Neural progenitor cell (in vitro differentiated cells): ENCODE measurements around the gene RPL29. TPM values are rescaled to one million over a fixed set of nuclear protein-coding genes. Genes with fewer than 3 reads are reported as not detected.
A peak's percentile ranks its signal among the peaks of the same experiment; 100 is the strongest.

Experiments
- DNase-seq: peaks from one replicate; pipeline ENCODE4 v3.0.0-alpha.2; 2016; ENCODE audit warnings: low spot score
- H2AFZ ChIP-seq: fragments of 200-600 bp; sonication (generic); replicated peaks from 2 replicates; pipeline ENCODE4 v1.6.1; 2016; ENCODE audit warnings: antibody characterized with exemption
- H3F3A ChIP-seq: fragments of 200-600 bp; sonication (generic); 2 replicates; pipeline ENCODE4 v1.6.1; 2016; ENCODE audit warnings: antibody characterized with exemption, low read depth
- H3K27ac ChIP-seq: fragments of 200-600 bp; sonication (generic); 2 replicates; pipeline ENCODE4 v1.5.1; 2016; ENCODE audit warnings: mild to moderate bottlenecking
- H3K27me3 ChIP-seq: fragments of 200-600 bp; sonication (generic); 2 replicates; pipeline ENCODE4 v1.6.1; 2016; ENCODE audit warnings: mild to moderate bottlenecking, moderate library complexity
- H3K36me3 ChIP-seq: fragments of 200-600 bp; sonication (generic); 2 replicates; pipeline ENCODE4 v1.5.1; 2016
- H3K4me1 ChIP-seq: fragments of 200-600 bp; sonication (generic); 2 replicates; pipeline ENCODE4 v1.6.1; 2016; ENCODE audit warnings: mixed run types
- H3K4me2 ChIP-seq: fragments of 200-600 bp; sonication (generic); 2 replicates; pipeline ENCODE4 v1.6.1; 2016
- H3K4me3 ChIP-seq: fragments of 200-600 bp; sonication (generic); 2 replicates; pipeline ENCODE4 v1.5.1; 2016
- H3K79me2 ChIP-seq: fragments of 200-600 bp; sonication (generic); 2 replicates; pipeline ENCODE4 v1.6.1; 2016; ENCODE audit warnings: low read depth
- H3K9ac ChIP-seq: fragments of 200-600 bp; sonication (generic); 2 replicates; pipeline ENCODE4 v1.6.1; 2016
- H3K9me3 ChIP-seq: fragments of 200-600 bp; sonication (generic); 2 replicates; pipeline ENCODE4 v1.5.1; 2016; ENCODE audit warnings: low read depth
- H4K20me1 ChIP-seq: fragments of 200-600 bp; sonication (generic); 2 replicates; pipeline ENCODE4 v1.6.1; 2016; ENCODE audit warnings: low read depth
- H3K27ac Mint-ChIP-seq: 3 replicates; pipeline ENCODE4 v1.8.0; 2021; ENCODE audit warnings: mixed read lengths
- H3K27me3 Mint-ChIP-seq: 2 replicates; pipeline ENCODE4 v1.8.0; 2022; ENCODE audit warnings: low read depth, mild to moderate bottlenecking, inconsistent platforms, moderate library complexity, mixed read lengths; ENCODE audit not compliant: insufficient read depth
- H3K36me3 Mint-ChIP-seq: 3 replicates; pipeline ENCODE4 v1.8.0; 2021; ENCODE audit warnings: mixed read lengths
- H3K4me1 Mint-ChIP-seq: 3 replicates; pipeline ENCODE4 v1.8.0; 2021; ENCODE audit warnings: mixed read lengths
- H3K4me3 Mint-ChIP-seq: 3 replicates; pipeline ENCODE4 v1.8.0; 2021; ENCODE audit warnings: mild to moderate bottlenecking, moderate library complexity, mixed read lengths
- H3K9me3 Mint-ChIP-seq: 3 replicates; pipeline ENCODE4 v1.8.0; 2020; ENCODE audit warnings: mixed read lengths
- EZH2 ChIP-seq: fragments of 200-600 bp; sonication (generic); IDR thresholded peaks from 2 replicates; pipeline ENCODE4 v1.6.1; 2017; ENCODE audit warnings: antibody characterized with exemption, mild to moderate bottlenecking, moderate library complexity
- EZH2phosphoT487 ChIP-seq: fragments of 200-600 bp; sonication (generic); IDR thresholded peaks from 2 replicates; pipeline ENCODE4 v1.6.1; 2017; ENCODE audit warnings: antibody characterized with exemption
- total RNA-seq: library from RNA; depleted of rRNA; stranded (reverse); fragments of >200 nt; gene quantifications from 2 replicates; pipeline ENCODE4 v1.2.3, GENCODE V29; 2015; ENCODE audit warnings: low replicate concordance
- TF ChIP-seq, protein P1 (sequence below): fragments of 200-600 bp; sonication (generic); IDR thresholded peaks from 2 replicates; pipeline ENCODE4 v1.5.1; 2017; ENCODE audit warnings: antibody characterized with exemption, mild to moderate bottlenecking

Gene RPL29
- total RNA-seq, 1 donor from 2014 or later, result 1,431 TPM

DNA sequence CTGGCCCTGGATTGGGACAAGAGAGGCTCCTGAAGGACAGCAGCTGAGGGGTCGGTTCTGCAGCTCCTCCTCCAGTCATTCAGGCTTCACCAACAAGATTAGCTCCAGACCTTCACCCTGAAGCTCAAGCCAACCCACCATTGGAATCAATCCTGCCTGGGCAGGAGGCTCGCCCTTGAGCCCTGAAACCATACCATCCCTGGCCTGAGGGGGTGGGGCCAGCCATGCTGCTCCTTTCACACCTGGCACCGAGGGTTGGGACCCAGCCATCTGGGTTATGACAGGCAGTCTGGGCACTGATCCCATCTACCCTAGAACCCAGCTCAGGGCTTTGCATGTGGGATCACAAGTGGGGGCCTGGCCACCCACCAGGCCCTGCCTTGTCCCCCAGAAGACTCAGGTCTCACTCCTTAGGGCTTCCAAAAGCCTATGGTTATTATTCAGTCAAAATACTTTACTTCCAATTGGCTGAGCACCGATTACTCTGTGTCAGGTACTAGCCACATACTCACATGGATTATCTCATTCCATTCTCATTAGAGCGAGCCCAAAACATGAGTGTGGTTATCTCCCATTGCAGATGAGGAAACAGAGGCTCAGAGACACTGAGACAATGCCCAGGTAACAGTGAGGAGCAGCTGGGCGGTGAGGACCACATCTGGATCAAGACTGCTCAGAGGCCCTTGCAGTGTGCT is 24.9 kb downstream of the RPL29 start:
- H3K36me3 ChIP-seq, result no peaks in the 10 kb centered on the region
- H3K9me3 ChIP-seq, result no peaks in the 10 kb centered on the region
- H3K27me3 ChIP-seq, result peaks cover 24% of the 10 kb centered on the region
- Mint-ChIP-seq H3K27me3 (peaks cover 7% of the 10 kb centered on the region), H3K9me3 (no peaks in the 10 kb centered on the region), H3K4me1 (peaks cover 52% of the 10 kb centered on the region), H3K27ac (no peak overlapping the region), H3K4me3 (peak overlapping the region; percentile 43), H3K36me3 (no peaks in the 10 kb centered on the region)
- H3K4me1 ChIP-seq, result peaks cover 47% of the 10 kb centered on the region
- no peak overlapping the region for H2AFZ ChIP-seq
- H3K4me3 ChIP-seq, result no peak overlapping the region
- H3K4me2 ChIP-seq, result no peak overlapping the region
- no peak overlapping the region for H3K27ac ChIP-seq
- no peak for TF ChIP-seq EZH2
- TF ChIP-seq, protein P1, sequence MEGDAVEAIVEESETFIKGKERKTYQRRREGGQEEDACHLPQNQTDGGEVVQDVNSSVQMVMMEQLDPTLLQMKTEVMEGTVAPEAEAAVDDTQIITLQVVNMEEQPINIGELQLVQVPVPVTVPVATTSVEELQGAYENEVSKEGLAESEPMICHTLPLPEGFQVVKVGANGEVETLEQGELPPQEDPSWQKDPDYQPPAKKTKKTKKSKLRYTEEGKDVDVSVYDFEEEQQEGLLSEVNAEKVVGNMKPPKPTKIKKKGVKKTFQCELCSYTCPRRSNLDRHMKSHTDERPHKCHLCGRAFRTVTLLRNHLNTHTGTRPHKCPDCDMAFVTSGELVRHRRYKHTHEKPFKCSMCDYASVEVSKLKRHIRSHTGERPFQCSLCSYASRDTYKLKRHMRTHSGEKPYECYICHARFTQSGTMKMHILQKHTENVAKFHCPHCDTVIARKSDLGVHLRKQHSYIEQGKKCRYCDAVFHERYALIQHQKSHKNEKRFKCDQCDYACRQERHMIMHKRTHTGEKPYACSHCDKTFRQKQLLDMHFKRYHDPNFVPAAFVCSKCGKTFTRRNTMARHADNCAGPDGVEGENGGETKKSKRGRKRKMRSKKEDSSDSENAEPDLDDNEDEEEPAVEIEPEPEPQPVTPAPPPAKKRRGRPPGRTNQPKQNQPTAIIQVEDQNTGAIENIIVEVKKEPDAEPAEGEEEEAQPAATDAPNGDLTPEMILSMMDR, result no peak
- TF ChIP-seq EZH2phosphoT487, result no peak
- no peak for DNase-seq
- H3K79me2 ChIP-seq, result no peaks in the 10 kb centered on the region
- H3F3A ChIP-seq, result peaks cover 53% of the 10 kb centered on the region
- peaks cover 6% of the 10 kb centered on the region for H4K20me1 ChIP-seq
- no peak overlapping the region for H3K9ac ChIP-seq

DNA sequence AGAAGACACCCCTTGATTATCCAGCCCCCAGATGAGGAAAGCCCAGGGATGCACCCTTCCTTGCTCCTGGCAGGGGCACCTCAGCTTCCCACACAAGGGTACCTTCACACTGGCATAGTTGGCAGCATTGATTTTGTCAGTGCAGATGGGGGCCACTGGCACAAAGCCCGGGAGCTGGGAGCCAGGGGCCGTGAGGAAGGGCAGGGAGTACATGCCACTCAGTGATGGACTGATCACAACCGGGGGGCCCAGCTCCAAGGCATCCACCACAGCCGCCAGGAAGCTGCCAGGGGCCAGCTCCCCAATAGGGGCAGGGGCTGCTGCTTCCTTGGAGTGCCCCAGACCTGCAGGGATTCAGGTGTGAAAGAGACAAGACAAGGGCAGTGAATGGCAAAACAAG is 25.9 kb downstream of the RPL29 start:
- Mint-ChIP-seq H3K4me1 (peaks cover 55% of the 10 kb centered on the region), H3K27me3 (peaks cover 9% of the 10 kb centered on the region)
- no peak for DNase-seq

DNA sequence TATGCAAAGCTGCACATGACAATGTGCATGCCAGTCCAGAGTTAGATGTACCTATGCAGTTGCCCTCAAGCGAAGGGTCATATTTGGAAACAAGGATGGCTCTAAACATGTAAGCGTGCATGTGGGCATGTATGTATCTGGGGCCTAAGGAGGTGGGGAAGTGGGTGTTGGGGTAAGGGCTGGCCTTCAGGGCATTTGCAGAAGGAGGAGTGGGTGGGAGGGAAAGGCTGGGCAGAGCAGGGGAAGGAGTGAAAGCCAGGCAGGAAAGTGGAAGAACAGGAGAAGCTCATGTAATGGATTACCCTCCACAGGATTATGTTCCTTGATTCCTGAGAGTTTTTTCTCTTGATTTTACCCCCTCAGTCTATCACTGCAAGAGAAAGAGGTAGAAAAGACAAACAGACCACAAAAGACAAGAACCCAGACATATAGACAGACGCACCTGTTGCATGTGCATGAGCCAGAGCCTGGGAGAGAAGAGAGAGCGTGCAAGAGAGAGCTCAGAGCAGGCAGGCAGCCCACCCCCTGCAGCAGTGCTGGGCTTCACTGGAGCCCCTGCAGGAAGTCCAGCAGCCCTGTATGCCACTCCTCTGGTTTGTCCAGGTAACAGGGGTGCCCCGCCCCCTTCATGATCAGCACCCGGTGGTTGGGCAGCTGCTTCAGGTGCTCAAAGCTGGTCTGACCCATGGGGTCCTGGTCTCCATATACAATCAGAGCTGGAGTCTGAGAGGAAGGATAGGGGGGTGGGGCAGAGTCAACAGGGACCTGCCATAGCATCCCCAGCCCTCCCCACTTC is 26.6 kb downstream of the RPL29 start:
- Histone ChIP-seq H2AFZ (no peak overlapping the region), H3K79me2 (no peaks in the 10 kb centered on the region), H3K4me2 (peak overlapping the region; percentile 93), H3F3A (peaks cover 40% of the 10 kb centered on the region), H3K9ac (no peak overlapping the region), H3K4me3 (peak overlapping the region; percentile 81), H3K36me3 (no peaks in the 10 kb centered on the region), H3K9me3 (no peaks in the 10 kb centered on the region), H3K27me3 (peaks cover 9% of the 10 kb centered on the region), H4K20me1 (peaks cover 23% of the 10 kb centered on the region), H3K4me1 (peaks cover 49% of the 10 kb centered on the region), H3K27ac (peak overlapping the region; percentile 86)
- H3K27me3 Mint-ChIP-seq, result peaks cover 7% of the 10 kb centered on the region
- H3K4me1 Mint-ChIP-seq, result peaks cover 57% of the 10 kb centered on the region
- H3K27ac Mint-ChIP-seq, result peak overlapping the region; percentile 8
- peaks cover 5% of the 10 kb centered on the region for H3K36me3 Mint-ChIP-seq
- DNase-seq, result peak; percentile 23
- peak overlapping the region; percentile 91 for H3K4me3 Mint-ChIP-seq
- TF ChIP-seq EZH2, result no peak
- TF ChIP-seq, protein P1, result no peak
- no peak for TF ChIP-seq EZH2phosphoT487
- no peaks in the 10 kb centered on the region for H3K9me3 Mint-ChIP-seq

More for the DNA sequence above, 25.9 kb downstream of the RPL29 start:
- Histone ChIP-seq H3K4me1 (peaks cover 49% of the 10 kb centered on the region), H4K20me1 (peaks cover 16% of the 10 kb centered on the region), H3F3A (peaks cover 48% of the 10 kb centered on the region), H3K4me3 (no peak overlapping the region), H3K79me2 (no peaks in the 10 kb centered on the region), H3K27me3 (peaks cover 16% of the 10 kb centered on the region), H3K9ac (no peak overlapping the region), H3K9me3 (no peaks in the 10 kb centered on the region), H3K36me3 (no peaks in the 10 kb centered on the region), H3K4me2 (peak overlapping the region; percentile 93), H2AFZ (no peak overlapping the region), H3K27ac (no peak overlapping the region)
- no peak overlapping the region for H3K4me3 Mint-ChIP-seq
- TF ChIP-seq, protein P1, result no peak
- TF ChIP-seq EZH2phosphoT487, result no peak
- TF ChIP-seq EZH2, result no peak
- no peak overlapping the region for H3K27ac Mint-ChIP-seq
- H3K36me3 Mint-ChIP-seq, result peaks cover 5% of the 10 kb centered on the region
- no peaks in the 10 kb centered on the region for H3K9me3 Mint-ChIP-seq
